HEK293T (cell line): ENCODE results near the gene LARGE1.
A peak's percentile ranks its signal among the peaks of the same experiment; 100 is the strongest.

ENCODE experiments used
- CTCF ChIA-PET: fragments of 350-600 bp; formaldehyde crosslinking; extraction: SDS; loops from one replicate; lab custom pipeline; 2021; ENCODE audit warnings: antibody characterized with exemption, inconsistent platforms; lab: Yijun Ruan, JAX
- POLR2A ChIA-PET: fragments of 350-600 bp; formaldehyde crosslinking; extraction: SDS; loops from one replicate; lab custom pipeline; 2020; ENCODE audit warnings: antibody characterized with exemption, inconsistent platforms; lab: Yijun Ruan, JAX
- DNase-seq: peaks from one replicate; pipeline ENCODE4 v3.0.0; 2012; ENCODE audit warnings: mixed read lengths; ENCODE audit errors: extremely low spot score
- ARNT ChIP-seq: fragments of 450-650 bp; IDR thresholded peaks from 2 replicates; pipeline ENCODE4 v1.6.1; 2017; ENCODE audit warnings: mild to moderate bottlenecking
- BHLHE40 ChIP-seq: fragments of 450-650 bp; IDR thresholded peaks from 2 replicates; pipeline ENCODE4 v1.6.1; 2016; ENCODE audit warnings: mild to moderate bottlenecking, moderate library complexity, borderline replicate concordance
- CTBP1 ChIP-seq: fragments of 450-650 bp; IDR thresholded peaks from 2 replicates; pipeline ENCODE4 v1.6.1; 2016; ENCODE audit warnings: borderline replicate concordance
- ELF4 ChIP-seq: fragments of 450-650 bp; IDR thresholded peaks from 2 replicates; pipeline ENCODE4 v1.6.1; 2017; ENCODE audit warnings: antibody characterized with exemption
- FOXA1 ChIP-seq: fragments of 450-650 bp; IDR thresholded peaks from 2 replicates; pipeline ENCODE4 v1.6.1; 2016; ENCODE audit warnings: mild to moderate bottlenecking
- FOXK2 ChIP-seq: fragments of 450-650 bp; IDR thresholded peaks from 2 replicates; pipeline ENCODE4 v1.6.1; 2016; ENCODE audit warnings: mild to moderate bottlenecking
- FOXM1 ChIP-seq: fragments of 450-650 bp; IDR thresholded peaks from 2 replicates; pipeline ENCODE4 v1.6.1; 2017; ENCODE audit warnings: mild to moderate bottlenecking, borderline replicate concordance
- HDGF ChIP-seq: fragments of 450-650 bp; IDR thresholded peaks from 2 replicates; pipeline ENCODE4 v1.6.1; 2017; ENCODE audit warnings: antibody characterized with exemption, borderline replicate concordance
- L3MBTL2 ChIP-seq: fragments of 450-650 bp; conservative IDR thresholded peaks from 2 replicates; pipeline ENCODE4 v1.6.1; 2016; ENCODE audit warnings: mild to moderate bottlenecking
- LEF1 ChIP-seq: fragments of 450-650 bp; IDR thresholded peaks from 2 replicates; pipeline ENCODE4 v1.6.1; 2017; ENCODE audit warnings: mild to moderate bottlenecking, borderline replicate concordance
- NFRKB ChIP-seq: fragments of 450-650 bp; IDR thresholded peaks from 2 replicates; pipeline ENCODE4 v1.6.1; 2016; ENCODE audit warnings: mild to moderate bottlenecking, moderate library complexity
- SP1 ChIP-seq: fragments of 450-650 bp; IDR thresholded peaks from 2 replicates; pipeline ENCODE4 v1.6.1; 2017
- SUZ12 ChIP-seq: fragments of 450-650 bp; IDR thresholded peaks from 2 replicates; pipeline ENCODE4 v1.6.1; 2016; ENCODE audit warnings: mild to moderate bottlenecking
- TARDBP ChIP-seq: fragments of 450-650 bp; IDR thresholded peaks from 2 replicates; pipeline ENCODE4 v1.6.1; 2016
- ZNF384 ChIP-seq: fragments of 450-650 bp; IDR thresholded peaks from 2 replicates; pipeline ENCODE4 v1.6.1; 2016
- TF ChIP-seq, protein P1 (sequence below): fragments of 450-650 bp; IDR thresholded peaks from 2 replicates; pipeline ENCODE4 v1.6.1; 2016

LARGE1 gene

DNA sequence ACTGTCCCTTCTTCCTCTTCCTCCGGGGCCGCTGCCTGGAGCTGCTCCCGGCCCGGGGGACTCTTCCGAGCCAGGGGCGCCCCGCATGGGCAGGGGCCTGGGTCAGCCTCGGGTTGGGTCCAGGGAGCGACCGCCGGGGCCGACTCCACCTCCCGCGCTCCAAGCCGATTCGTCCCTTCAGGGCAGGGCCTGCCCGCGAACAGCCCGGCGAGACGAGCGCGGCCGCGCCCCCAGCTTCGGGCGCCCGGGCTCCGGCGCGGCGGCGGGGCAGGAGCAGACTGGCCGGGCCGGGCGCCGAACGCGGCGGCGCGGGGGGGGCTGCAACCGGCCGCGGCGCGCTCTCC is at the start of gene LARGE1:
Gene LARGE1, minus strand, starts transcription at position 280 of the 344 bp plus-strand sequence.
- ChIA-PET CTCF (interaction anchor here (1.3 kb wide), 1 partner anchor 401 kb away, joined by 4 read pairs; no protein-coding TSS in a partner anchor), POLR2A (interaction anchor here (1.2 kb wide), 1 partner anchor 192 kb away, joined by 3 read pairs; no protein-coding TSS in a partner anchor)
- TF ChIP-seq BHLHE40 (no peak), ARNT (no peak), FOXK2 (no peak), FOXA1 (no peak), FOXM1 (no peak), L3MBTL2 (no peak), HDGF (no peak), NFRKB (no peak), SUZ12 (no peak), LEF1 (no peak), ZNF384 (no peak), SP1 (no peak), TARDBP (no peak), CTBP1 (no peak), ELF4 (no peak)
- TF ChIP-seq, protein P1, sequence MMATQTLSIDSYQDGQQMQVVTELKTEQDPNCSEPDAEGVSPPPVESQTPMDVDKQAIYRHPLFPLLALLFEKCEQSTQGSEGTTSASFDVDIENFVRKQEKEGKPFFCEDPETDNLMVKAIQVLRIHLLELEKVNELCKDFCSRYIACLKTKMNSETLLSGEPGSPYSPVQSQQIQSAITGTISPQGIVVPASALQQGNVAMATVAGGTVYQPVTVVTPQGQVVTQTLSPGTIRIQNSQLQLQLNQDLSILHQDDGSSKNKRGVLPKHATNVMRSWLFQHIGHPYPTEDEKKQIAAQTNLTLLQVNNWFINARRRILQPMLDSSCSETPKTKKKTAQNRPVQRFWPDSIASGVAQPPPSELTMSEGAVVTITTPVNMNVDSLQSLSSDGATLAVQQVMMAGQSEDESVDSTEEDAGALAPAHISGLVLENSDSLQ: no peak
- peak; percentile 39 for DNase-seq

DNA sequence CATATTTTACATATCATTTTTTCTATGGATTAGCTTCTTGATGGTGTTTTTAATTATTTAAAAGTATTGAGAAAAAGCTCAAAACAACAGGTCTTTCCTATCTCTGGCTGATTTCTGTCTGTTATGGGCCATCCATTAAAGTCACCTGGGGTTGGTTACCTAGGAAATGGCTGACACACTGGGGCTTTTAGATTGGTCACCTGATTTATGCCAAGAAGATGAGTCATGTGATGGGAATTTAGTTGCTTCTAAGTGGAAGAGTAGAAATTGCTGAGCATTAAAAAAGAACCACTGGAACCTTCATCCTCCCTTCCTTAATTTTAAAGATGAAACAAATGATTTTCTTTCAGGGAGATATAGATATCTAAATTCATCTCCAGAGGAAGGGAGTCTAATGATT is 48.8 kb upstream of the LARGE1 start:
- no peak for TF ChIP-seq CTBP1
- no peak for TF ChIP-seq FOXA1
- TF ChIP-seq FOXM1: no peak
- no peak for TF ChIP-seq FOXK2
- TF ChIP-seq TARDBP: no peak
- TF ChIP-seq SP1: no peak
- TF ChIP-seq SUZ12: no peak
- no peak for TF ChIP-seq ZNF384
- TF ChIP-seq ARNT: no peak
- TF ChIP-seq NFRKB: no peak
- DNase-seq: no peak
- ChIA-PET POLR2A (interaction anchor here (0.6 kb wide), 1 partner anchor 1008 kb away, joined by 3 read pairs; no protein-coding TSS in a partner anchor), CTCF (no interaction called here)

DNA sequence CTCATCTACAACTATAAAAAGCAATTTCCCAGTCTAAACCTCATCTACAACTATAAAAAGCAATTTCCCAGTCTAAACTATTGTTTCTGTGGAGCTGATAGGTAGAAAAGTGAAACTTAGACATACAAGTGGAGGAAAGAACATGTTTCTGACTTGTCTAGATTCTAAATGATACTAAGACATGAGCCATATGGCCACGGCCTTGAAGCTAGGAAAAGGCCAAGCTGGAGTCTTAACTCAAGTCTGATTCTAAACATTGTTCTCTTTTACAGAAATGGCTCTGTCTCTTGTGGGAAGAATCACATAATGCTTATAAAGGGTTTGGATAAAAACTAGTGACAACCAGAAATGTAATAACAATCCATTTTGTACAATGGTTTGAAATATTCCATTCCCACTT is 43.8 kb upstream of the LARGE1 start:
- no peak for TF ChIP-seq BHLHE40
- no peak for TF ChIP-seq TARDBP
- no peak for TF ChIP-seq CTBP1
- no peak for TF ChIP-seq LEF1
- no peak for TF ChIP-seq NFRKB
- TF ChIP-seq, protein P1: no peak
- TF ChIP-seq ZNF384: no peak
- no peak for TF ChIP-seq SUZ12
- no peak for TF ChIP-seq L3MBTL2
- TF ChIP-seq ARNT: no peak
- TF ChIP-seq FOXA1: no peak
- no peak for TF ChIP-seq ELF4
- TF ChIP-seq HDGF: no peak
- TF ChIP-seq FOXK2: no peak
- no peak for TF ChIP-seq SP1
- no peak for TF ChIP-seq FOXM1
- ChIA-PET CTCF (no interaction called here), POLR2A (no interaction called here)
- no peak for DNase-seq

DNA sequence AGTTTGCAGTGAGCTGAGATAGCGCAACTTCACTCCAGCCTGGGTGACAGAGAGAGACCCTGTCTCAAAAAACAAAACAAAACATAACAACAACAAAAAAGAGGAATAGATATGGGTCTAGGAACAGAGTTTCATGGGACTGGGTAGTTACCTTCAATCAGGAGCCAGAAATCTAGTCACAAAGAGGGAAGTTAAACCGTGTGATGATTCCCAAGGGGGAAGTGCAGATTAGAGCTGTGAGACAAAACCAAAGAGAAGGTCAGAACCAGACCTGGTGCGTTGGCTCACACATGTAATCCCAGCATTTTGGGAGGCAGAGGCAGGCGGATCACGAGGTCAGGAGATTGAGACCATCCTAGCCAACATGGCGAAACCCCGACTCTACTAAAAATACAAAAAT is 42.1 kb upstream of the LARGE1 start:
- ChIA-PET CTCF (interaction anchor here (0.5 kb wide), 1 partner anchor 634 kb away, joined by 3 read pairs; no protein-coding TSS in a partner anchor), POLR2A (no interaction called here)
- DNase-seq: no peak
- no peak for TF ChIP-seq NFRKB
- TF ChIP-seq, protein P1: no peak
- no peak for TF ChIP-seq L3MBTL2
- no peak for TF ChIP-seq CTBP1
- no peak for TF ChIP-seq LEF1
- no peak for TF ChIP-seq HDGF
- TF ChIP-seq ARNT: no peak
- no peak for TF ChIP-seq SUZ12
- no peak for TF ChIP-seq TARDBP
- no peak for TF ChIP-seq ZNF384
- no peak for TF ChIP-seq SP1
- TF ChIP-seq FOXM1: no peak
- no peak for TF ChIP-seq ELF4
- no peak for TF ChIP-seq FOXK2

DNA sequence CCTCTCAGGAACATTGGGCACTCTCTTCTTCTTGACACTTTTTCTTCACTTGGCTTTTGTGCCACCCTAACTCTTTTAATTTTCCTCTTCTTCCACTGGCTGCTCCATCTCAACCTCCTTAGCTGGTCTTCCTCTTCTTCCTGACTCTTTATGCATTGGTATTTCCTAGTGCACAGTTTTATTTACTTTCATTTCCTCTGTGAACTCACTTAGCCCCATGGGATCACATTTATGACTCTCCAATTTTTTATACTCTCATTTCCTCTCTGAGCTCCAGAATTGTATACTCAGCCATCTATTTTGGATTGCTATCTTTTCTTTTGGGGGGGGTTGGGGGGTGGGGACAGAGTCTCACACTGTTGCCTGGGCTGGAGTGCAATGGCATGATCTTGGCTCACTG is 38.5 kb upstream of the LARGE1 start:
- no peak for DNase-seq

More for the DNA sequence above, 38.5 kb upstream of the LARGE1 start:
- POLR2A ChIA-PET: no interaction called here
- CTCF ChIA-PET: no interaction called here
- TF ChIP-seq SUZ12: no peak
- TF ChIP-seq ARNT: no peak
- TF ChIP-seq FOXM1: no peak
- TF ChIP-seq L3MBTL2: no peak
- TF ChIP-seq CTBP1: no peak
- TF ChIP-seq FOXK2: no peak
- TF ChIP-seq ZNF384: no peak
- no peak for TF ChIP-seq ELF4
- no peak for TF ChIP-seq LEF1
- TF ChIP-seq, protein P1: no peak
- no peak for TF ChIP-seq BHLHE40
- TF ChIP-seq SP1: no peak
- TF ChIP-seq NFRKB: no peak
- no peak for TF ChIP-seq FOXA1
- TF ChIP-seq HDGF: no peak
- TF ChIP-seq TARDBP: no peak
